ENCODE measurements around the gene ARFGEF2. TPM values are rescaled to one million over a fixed set of nuclear protein-coding genes. Genes with fewer than 3 reads are reported as not detected.

The ARFGEF2 gene
- total RNA-seq, 1 experiment from 2014 or later: 47.0 TPM

- Histone ChIP-seq H4K20me1 (ENCODE audit: insufficient read depth) (0 out of 2 replicates have a peak, but pooled peaks cover 7% of the 10 kb centered on the region), H3K4me2 (no peak overlapping the region), H3K27me3 (ENCODE audit: insufficient read depth, low read depth) (no peaks in the 10 kb centered on the region), H3K36me3 (ENCODE audit: low read depth) (peaks cover 53% of the 10 kb centered on the region), H3K27ac (no peak overlapping the region), H3K79me2 (ENCODE audit: low read depth) (peaks cover 35% of the 10 kb centered on the region), H3K4me3 (no peak overlapping the region), H3K4me1 (replicated peaks; ENCODE audit: insufficient read depth) (peaks cover 15% of the 10 kb centered on the region), H3K9me3 (ENCODE audit: insufficient read depth, low read depth) (no peaks in the 10 kb centered on the region), H3K9me2 (ENCODE audit: insufficient read depth) (no peaks in the 10 kb centered on the region), H3F3A (ENCODE audit: insufficient read depth, low read depth) (peaks cover 14% of the 10 kb centered on the region), H2AFZ (no peak overlapping the region)
- DNase-seq: no peak
- BruUV-seq (replicated peaks): no TSS peak
- TF ChIP-seq EZH2 (IDR thresholded peaks at IDR 0.05; ENCODE audit: low read depth): no peak
- no peak for TF ChIP-seq CTCF (conservative IDR thresholded peaks at IDR 0.05)
- ChIA-PET CTCF (no interaction called here), POLR2A (ENCODE audit: unreplicated experiment) (no interaction called here)
- intact Hi-C loops (cut with micrococcal nuclease; ENCODE audit: unreplicated experiment): no loop called here
These were observed 29.5 kb downstream of the ARFGEF2 start for GRCh38 chr20:48951041-48951440.

GRCh38 chr20:48951646-48952045 is 30.1 kb downstream of the ARFGEF2 start:
- Histone ChIP-seq H3K4me3 (no peak overlapping the region), H3K27ac (no peak overlapping the region), H2AFZ (no peak overlapping the region), H3K4me2 (no peak overlapping the region), H3K36me3 (ENCODE audit: low read depth) (peaks cover 53% of the 10 kb centered on the region), H3K9me3 (ENCODE audit: insufficient read depth, low read depth) (no peaks in the 10 kb centered on the region), H3K79me2 (ENCODE audit: low read depth) (peaks cover 32% of the 10 kb centered on the region), H3K9me2 (ENCODE audit: insufficient read depth) (no peaks in the 10 kb centered on the region), H3F3A (ENCODE audit: insufficient read depth, low read depth) (peaks cover 9% of the 10 kb centered on the region), H3K4me1 (replicated peaks; ENCODE audit: insufficient read depth) (peaks cover 9% of the 10 kb centered on the region), H4K20me1 (ENCODE audit: insufficient read depth) (0 out of 2 replicates have a peak, but pooled peaks cover 7% of the 10 kb centered on the region), H3K27me3 (ENCODE audit: insufficient read depth, low read depth) (no peaks in the 10 kb centered on the region)
- ChIA-PET POLR2A (ENCODE audit: unreplicated experiment) (no interaction called here), CTCF (no interaction called here)
- no TSS peak for BruUV-seq (replicated peaks)
- no peak for DNase-seq
- intact Hi-C loops (cut with micrococcal nuclease; ENCODE audit: unreplicated experiment): no loop called here
- no peak for TF ChIP-seq EZH2 (IDR thresholded peaks at IDR 0.05; ENCODE audit: low read depth)
- no peak for TF ChIP-seq CTCF (conservative IDR thresholded peaks at IDR 0.05)

DNA sequence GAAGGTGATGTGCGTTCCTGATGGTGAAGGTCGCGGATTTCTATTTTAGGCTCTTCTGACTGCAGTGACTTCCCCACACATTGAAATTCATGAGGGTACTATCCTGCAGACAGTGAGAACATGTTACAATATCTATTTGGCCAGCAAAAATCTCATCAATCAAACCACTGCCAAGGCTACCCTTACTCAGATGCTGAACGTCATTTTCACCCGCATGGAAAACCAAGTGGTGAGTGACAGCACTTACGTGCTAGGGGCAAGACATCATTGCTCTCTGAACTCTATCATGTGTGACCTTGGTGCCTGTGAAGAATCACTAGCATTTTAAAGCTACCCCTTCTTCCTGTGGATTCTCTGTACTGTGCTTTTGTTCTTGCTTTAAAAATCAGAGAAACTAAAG is 31.1 kb downstream of the ARFGEF2 start:
- Histone ChIP-seq H3K27me3 (ENCODE audit: insufficient read depth, low read depth) (no peaks in the 10 kb centered on the region), H3K9me3 (ENCODE audit: insufficient read depth, low read depth) (no peaks in the 10 kb centered on the region), H3K4me3 (no peak overlapping the region), H2AFZ (no peak overlapping the region), H3K79me2 (ENCODE audit: low read depth) (peaks cover 22% of the 10 kb centered on the region), H3K36me3 (ENCODE audit: low read depth) (peaks cover 59% of the 10 kb centered on the region), H3F3A (ENCODE audit: insufficient read depth, low read depth) (peaks cover 2% of the 10 kb centered on the region), H3K4me2 (no peak overlapping the region), H3K27ac (no peak overlapping the region), H4K20me1 (ENCODE audit: insufficient read depth) (0 out of 2 replicates have a peak, but pooled peaks cover 7% of the 10 kb centered on the region), H3K4me1 (replicated peaks; ENCODE audit: insufficient read depth) (no peaks in the 10 kb centered on the region), H3K9me2 (ENCODE audit: insufficient read depth) (no peaks in the 10 kb centered on the region)
- no TSS peak for BruUV-seq (replicated peaks)
- CTCF ChIA-PET: interaction anchor here (0.5 kb wide), 1 partner anchor 130 kb away, joined by 4 read pairs; no protein-coding TSS in a partner anchor
- intact Hi-C loops (cut with micrococcal nuclease; ENCODE audit: unreplicated experiment): no loop called here
- DNase-seq: no peak
- no peak for TF ChIP-seq EZH2 (IDR thresholded peaks at IDR 0.05; ENCODE audit: low read depth)
- no peak for TF ChIP-seq CTCF (conservative IDR thresholded peaks at IDR 0.05)
- POLR2A ChIA-PET (ENCODE audit: unreplicated experiment): no interaction called here
